Measurements from ENCODE around the gene WTAP. TPM values are rescaled to one million over a fixed set of nuclear protein-coding genes. Genes with fewer than 3 reads are reported as not detected.

Gene WTAP
- total RNA-seq: 100 to 1,000 TPM; 117 to 125 TPM

DNA sequence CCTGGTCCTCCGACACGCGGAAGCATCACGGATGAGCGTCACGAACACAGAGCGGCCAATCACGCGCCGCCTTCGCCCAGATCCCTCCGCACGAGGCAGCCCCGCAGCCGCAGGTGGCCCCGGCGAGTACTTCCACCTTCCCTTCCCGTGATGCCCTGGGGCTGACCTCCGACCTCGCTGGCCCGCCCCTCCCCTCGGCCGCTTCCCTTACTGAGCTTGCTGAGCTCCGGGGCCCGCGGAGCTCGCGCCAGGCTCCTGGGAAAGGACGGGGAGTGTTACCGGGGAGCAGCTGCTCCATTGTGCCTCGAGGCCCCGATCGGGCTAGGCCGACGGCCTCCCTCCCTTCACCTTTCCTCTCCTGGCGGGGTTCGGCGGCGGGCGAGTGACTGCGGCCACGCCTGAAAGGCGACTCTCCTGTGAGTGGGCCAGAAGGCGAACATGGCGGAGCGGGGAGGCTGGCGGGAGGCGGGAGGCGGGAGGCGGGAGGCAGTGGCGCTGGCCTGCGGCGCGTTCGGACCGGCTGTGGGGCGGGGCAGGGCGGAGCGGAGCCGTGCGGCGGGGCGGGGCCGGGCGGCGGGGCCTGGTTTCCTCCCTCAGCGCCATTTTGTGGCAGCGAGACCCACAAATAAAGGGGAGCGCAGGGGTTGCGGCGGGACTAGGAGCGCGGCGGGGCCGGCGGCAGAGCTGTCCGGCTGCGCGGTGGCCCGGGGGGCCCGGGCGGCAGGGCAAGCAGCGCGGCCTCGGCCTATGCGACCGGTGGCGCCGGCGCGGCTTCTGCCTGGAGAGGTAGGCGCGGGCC lies at the start of gene WTAP:
Gene WTAP, plus strand, starts transcription at position 589 of the 799 bp plus-strand sequence. CDS start 8,760 bp downstream, outside the sequence.

DNA sequence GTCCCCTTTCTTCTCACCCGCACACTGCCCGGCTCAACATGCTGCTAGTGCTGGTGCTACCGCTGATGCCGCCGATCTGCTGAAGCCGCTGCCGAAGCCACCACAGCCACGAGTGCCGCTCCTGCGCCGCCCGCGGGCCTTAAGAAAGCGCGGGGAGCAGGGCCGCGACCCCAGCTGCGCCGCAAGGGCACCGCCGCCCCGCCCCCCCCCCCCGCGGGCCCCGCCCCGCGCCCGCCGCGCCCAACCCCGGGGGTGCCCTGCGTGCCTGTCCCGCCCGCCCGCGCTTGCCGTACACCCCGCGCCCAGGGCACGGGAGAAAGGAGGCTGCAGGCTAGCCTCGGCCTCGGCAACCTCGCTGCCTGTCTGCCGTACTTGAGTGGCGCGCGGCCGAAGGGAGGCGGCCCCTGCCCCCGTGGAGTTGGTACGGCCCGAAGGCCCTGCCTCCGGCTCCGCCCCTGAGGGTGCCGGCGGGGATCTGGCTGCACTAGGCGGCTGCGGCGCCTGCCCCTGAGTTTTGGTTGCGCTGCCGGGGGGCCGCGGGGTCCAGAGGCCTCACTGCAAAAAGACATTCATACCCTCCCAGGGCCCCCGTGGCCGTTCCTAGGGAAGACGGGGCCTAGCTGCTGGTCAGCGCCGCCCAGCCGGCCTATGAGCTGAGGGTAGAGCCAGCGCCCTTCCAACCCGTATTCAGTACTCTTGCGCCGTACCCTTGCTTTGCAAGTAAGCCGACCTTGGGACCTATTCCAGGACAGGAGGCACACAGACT lies 34.0 kb upstream of the WTAP start, which contains the start of gene SOD2:
Gene SOD2, minus strand, starts transcription at position 114 of the 766 bp plus-strand sequence. Its CDS starts 74 bp downstream, at position 40.

DNA sequence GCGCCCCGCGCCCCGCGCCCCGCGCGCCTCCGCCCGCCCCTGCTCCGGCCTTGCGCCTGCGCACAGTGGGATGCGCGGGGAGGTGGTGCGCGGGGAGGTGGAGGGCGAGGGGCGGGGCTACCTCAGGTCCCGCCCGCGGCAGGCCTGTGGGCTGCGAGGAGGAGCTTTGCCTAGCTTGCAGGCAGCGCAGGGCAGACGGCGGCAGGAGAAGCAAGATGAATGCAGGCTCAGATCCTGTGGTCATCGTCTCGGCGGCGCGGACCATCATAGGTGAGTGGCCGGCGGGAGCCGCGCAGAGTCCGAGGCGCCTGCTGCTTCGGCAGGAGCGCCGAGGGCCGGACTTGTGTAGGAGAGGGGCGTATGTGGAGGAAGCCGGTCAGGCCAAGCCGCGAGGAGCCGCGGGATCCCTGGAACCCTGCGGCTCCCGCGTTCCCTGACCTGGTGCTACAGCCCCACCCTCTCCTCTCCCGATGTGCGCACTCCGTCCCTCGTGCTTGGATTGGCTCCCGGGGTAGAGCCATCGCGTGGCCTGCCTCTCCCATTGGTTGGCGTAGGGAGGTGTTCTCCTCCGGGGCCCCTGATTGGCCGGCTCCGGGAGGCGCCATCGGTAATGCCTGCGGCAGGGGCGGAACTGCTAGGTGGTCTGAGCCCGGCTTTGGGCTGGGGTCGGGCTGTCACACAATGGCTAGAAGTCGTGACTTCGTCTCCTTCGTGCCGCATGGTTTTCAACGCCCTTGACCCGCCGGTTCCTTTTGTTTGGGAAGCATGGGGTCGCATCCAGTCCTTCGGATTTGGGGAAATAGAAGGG lies 34.8 kb downstream of the WTAP start, which contains the start of gene ACAT2:
Gene ACAT2, plus strand, starts transcription at position 173 of the 808 bp plus-strand sequence. Its CDS starts 43 bp downstream, at position 216.

DNA sequence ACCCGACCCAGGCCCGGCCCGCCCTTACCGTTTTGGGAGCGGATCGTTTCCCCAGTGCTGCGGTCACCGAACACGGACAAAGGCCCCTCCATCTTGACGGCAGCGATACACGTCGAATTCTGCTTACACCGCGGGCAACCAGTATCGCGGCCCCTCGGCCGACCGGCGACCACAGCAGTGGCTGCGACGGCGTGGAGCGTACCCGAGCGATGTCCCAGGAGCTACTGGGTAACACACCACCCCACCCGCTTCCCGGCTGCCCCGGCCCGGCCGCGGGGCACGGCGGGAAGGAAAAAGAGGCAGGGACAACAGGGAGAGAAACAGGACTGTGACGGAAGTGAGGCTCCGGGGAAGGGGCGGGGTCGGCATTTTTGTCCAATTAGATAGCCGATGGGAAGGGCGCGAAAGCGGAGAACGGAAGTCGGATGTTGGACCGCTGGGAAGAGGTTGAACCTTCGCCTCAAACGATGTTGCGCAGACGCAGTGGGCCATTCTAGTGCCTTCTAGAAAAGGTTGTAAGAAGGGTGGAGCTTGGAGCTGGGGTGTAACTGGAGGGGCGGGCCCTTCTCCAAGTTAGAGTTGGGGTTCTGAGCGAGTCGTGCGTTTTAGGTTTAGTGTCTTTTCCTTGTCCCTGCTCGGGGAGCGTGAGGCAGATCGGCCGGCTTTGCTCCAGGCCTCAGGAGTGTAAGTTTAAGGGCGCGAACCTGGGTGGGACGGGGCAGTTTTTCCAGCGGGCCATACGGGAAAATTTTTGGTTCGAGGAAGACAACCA lies 62.3 kb downstream of the WTAP start, which contains the start of gene TCP1:
Gene TCP1, minus strand, starts transcription at position 226 of the 772 bp plus-strand sequence. Its CDS starts 134 bp downstream, at position 92.

DNA sequence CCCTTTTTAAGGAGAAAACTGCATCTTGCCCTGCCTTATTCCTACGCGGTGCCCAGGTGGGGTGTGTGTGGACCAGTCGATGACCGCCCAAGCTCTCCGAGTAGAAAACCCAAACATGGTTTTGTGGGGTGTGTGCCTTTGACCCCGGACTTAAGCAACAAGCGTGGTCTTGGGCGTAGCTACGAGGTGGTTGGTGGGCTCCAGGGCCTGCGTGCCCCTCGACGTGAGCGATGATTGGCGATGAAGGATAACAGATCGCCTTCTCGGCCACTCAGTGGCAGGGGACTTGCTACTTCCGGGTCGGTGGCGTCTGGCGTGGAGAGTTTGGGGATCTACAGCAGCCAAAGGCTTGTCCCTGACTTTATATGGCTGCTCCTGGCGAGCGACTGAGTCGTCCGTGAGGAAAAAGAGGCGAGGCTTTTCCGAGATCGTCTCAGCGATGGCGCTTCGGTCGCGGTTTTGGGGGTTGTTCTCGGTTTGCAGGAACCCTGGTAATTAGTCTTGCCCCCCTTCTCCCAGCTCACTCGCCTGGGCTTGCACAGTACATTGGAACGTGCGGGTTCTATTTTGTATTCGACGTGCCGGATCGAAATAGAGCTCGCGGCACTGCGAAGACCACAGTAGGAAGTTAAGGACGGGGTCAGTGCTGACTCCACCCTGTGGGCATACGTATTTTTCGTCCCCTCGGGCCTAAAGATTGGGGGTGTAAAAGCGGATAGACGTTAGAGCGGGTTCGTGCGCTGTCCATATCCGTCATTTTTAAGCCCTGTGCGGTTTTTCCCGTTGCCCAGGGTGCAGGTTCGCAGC lies 63.0 kb downstream of the WTAP start, which contains the start of gene MRPL18:
Gene MRPL18, plus strand, starts transcription at position 319 of the 807 bp plus-strand sequence. Its CDS starts 121 bp downstream, at position 440.

DNA sequence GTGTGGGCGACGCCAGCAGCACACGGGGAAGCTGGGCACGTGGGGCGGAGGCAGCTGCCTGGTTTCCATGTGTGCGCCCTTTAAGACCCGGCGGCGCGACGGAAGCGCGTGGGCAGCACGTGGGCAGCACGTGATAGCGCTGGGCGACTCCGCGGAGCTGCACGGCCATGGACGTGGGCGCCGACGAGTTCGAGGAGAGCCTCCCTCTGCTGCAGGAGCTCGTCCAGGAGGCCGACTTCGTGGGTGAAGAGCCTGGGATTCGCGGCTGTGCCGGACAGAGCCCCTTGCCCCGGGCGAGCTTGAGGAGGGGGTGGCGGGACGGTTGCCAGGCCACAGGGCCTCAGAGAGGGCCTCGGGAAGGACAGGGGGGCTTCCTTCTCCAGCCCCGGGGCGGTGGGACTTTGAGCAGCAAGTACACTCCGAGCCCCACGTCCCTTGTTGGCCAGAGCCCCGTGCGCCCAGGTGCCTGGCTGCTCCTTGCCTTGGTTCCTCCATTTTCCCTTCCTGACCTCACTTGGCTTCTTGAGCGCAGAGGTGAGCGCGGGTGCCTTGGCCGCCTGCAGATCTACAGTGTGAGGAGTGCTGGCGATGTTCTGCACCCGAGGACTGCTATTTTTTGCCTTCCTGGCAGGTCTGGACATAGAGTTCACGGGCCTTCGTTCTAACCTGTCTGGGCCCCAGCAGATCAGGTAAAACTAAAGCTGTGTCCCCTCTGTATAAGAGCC lies 73.0 kb downstream of the WTAP start, which contains the start of gene PNLDC1:
Gene PNLDC1, plus strand, starts transcription at position 136 of the 725 bp plus-strand sequence. Its CDS starts 32 bp downstream, at position 168.

Other genes starting within 250 kb of the WTAP start
- gene SOD2, start 34.3 kb upstream of the WTAP start, total RNA-seq: 100 to 1,000 TPM; 100 to 101 TPM
- 10 to 100 TPM; 83.3 to 86.4 TPM for gene ACAT2, start 34.5 kb downstream of the WTAP start, total RNA-seq
- 100 to 1,000 TPM; 157 to 161 TPM for gene TCP1, start 62.1 kb downstream of the WTAP start, total RNA-seq
- gene MRPL18, start 63.0 kb downstream of the WTAP start, total RNA-seq: 10 to 100 TPM; 53.9 to 54.9 TPM
- under 1 TPM in 1 of 2 experiments, not detected in 1; 0.43 TPM for gene PNLDC1, start 72.8 kb downstream of the WTAP start, total RNA-seq
- gene MAS1, start 163.5 kb downstream of the WTAP start, total RNA-seq: not detected
- 10 to 100 TPM; 72.7 to 78.4 TPM for gene IGF2R, start 241.6 kb downstream of the WTAP start, total RNA-seq